ENCODE measurements around the gene PDE7B. TPM values are rescaled to one million over a fixed set of nuclear protein-coding genes. Genes with fewer than 3 reads are reported as not detected.

PDE7B gene
- polyA plus RNA-seq, 1 donor (not counting 4 experiments of a cell fraction or from before 2014, with no cell fraction given), result 0.01 TPM

GRCh38 chr6:136052031-136052430 is 200.5 kb downstream of the PDE7B start:
- Histone ChIP-seq H3K9me3 (ENCODE audit: control insufficient read depth, low read depth, low read length) (no peaks in the 10 kb centered on the region), H3K9ac (ENCODE audit: control insufficient read depth, extremely low read depth, insufficient read depth, low read length) (no peak overlapping the region), H3K27me3 (ENCODE audit: control insufficient read depth, extremely low read depth, insufficient read depth, low read length) (no peaks in the 10 kb centered on the region), H3K9me1 (ENCODE audit: control insufficient read depth, extremely low read depth, insufficient read depth, low read length) (no peaks in the 10 kb centered on the region), H3K4me1 (ENCODE audit: control insufficient read depth, extremely low read depth, insufficient read depth, low read length) (no peaks in the 10 kb centered on the region), H3K27ac (ENCODE audit: control insufficient read depth, insufficient read depth, low read length) (no peak overlapping the region), H3K79me2 (ENCODE audit: control insufficient read depth, insufficient read depth, low read length) (no peaks in the 10 kb centered on the region), H3K4me3 (ENCODE audit: control insufficient read depth in 2 of 3, extremely low read depth in 1 of 3, insufficient read depth in 2 of 3, low read depth in 1 of 3, low read length in 3 of 3) (no peak overlapping the region), H4K20me1 (ENCODE audit: control insufficient read depth, extremely low read depth, insufficient read depth, low read length) (no peaks in the 10 kb centered on the region), H3K36me3 (ENCODE audit: control insufficient read depth in 2 of 2, extremely low read depth in 1 of 2, insufficient read depth in 2 of 2, low read length in 2 of 2) (no peaks in the 10 kb centered on the region), H3K4me2 (ENCODE audit: control insufficient read depth, extremely low read depth, insufficient read depth, low read depth, low read length) (no peak overlapping the region), H2AFZ (ENCODE audit: control insufficient read depth, low read length) (no peak overlapping the region)
- TF ChIP-seq EZH2 (IDR thresholded peaks at IDR 0.05; ENCODE audit: low read length), result no peak
- TF ChIP-seq, protein P1, sequence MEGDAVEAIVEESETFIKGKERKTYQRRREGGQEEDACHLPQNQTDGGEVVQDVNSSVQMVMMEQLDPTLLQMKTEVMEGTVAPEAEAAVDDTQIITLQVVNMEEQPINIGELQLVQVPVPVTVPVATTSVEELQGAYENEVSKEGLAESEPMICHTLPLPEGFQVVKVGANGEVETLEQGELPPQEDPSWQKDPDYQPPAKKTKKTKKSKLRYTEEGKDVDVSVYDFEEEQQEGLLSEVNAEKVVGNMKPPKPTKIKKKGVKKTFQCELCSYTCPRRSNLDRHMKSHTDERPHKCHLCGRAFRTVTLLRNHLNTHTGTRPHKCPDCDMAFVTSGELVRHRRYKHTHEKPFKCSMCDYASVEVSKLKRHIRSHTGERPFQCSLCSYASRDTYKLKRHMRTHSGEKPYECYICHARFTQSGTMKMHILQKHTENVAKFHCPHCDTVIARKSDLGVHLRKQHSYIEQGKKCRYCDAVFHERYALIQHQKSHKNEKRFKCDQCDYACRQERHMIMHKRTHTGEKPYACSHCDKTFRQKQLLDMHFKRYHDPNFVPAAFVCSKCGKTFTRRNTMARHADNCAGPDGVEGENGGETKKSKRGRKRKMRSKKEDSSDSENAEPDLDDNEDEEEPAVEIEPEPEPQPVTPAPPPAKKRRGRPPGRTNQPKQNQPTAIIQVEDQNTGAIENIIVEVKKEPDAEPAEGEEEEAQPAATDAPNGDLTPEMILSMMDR (optimal IDR thresholded peaks at IDR 0.05 in 1 of 3, IDR thresholded peaks at IDR 0.05 in 1 of 3, conservative IDR thresholded peaks at IDR 0.05 in 1 of 3; ENCODE audit: extremely low read depth in 1 of 3, insufficient read depth in 2 of 3, low read length in 3 of 3), result no peak
- FAIRE-seq (no peak), DNase-seq (ENCODE audit: low read depth, low spot score) (no peak)
- dilution Hi-C loops (cut with MboI; ENCODE audit: extremely low pct_ligation_motif_present, low sequenced_read_pairs), result no loop called here

DNA sequence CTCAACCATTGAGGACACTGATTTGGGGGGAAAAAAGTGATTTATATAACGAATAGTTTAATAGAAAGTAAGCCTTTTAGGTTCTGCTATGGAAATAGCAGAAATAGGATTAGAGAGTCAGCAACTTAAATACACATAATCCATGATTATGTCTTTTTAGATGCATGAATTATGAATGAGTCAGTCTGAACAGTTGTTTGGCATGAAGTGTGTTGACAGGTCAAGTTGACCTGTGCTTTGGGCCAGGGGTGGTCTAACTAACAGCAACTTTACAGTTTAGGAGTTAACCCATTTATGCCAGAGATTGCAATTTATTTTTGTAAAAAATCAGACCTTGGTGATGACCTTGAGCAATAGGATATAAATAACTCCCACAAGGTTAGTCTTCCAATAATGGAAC is 207.4 kb downstream of the PDE7B start:
- peak; percentile 73 for FAIRE-seq
- Histone ChIP-seq H3K9ac (ENCODE audit: control insufficient read depth, extremely low read depth, insufficient read depth, low read length) (no peak overlapping the region), H3K4me3 (ENCODE audit: control insufficient read depth in 2 of 3, extremely low read depth in 1 of 3, insufficient read depth in 2 of 3, low read depth in 1 of 3, low read length in 3 of 3) (no peak overlapping the region), H3K79me2 (ENCODE audit: control insufficient read depth, insufficient read depth, low read length) (no peaks in the 10 kb centered on the region), H4K20me1 (ENCODE audit: control insufficient read depth, extremely low read depth, insufficient read depth, low read length) (no peaks in the 10 kb centered on the region), H3K9me1 (ENCODE audit: control insufficient read depth, extremely low read depth, insufficient read depth, low read length) (no peaks in the 10 kb centered on the region), H2AFZ (ENCODE audit: control insufficient read depth, low read length) (no peak overlapping the region), H3K27me3 (ENCODE audit: control insufficient read depth, extremely low read depth, insufficient read depth, low read length) (peaks cover 3% of the 10 kb centered on the region), H3K36me3 (ENCODE audit: control insufficient read depth in 2 of 2, extremely low read depth in 1 of 2, insufficient read depth in 2 of 2, low read length in 2 of 2) (no peaks in the 10 kb centered on the region), H3K4me2 (ENCODE audit: control insufficient read depth, extremely low read depth, insufficient read depth, low read depth, low read length) (no peak overlapping the region), H3K9me3 (ENCODE audit: control insufficient read depth, low read depth, low read length) (no peaks in the 10 kb centered on the region), H3K4me1 (ENCODE audit: control insufficient read depth, extremely low read depth, insufficient read depth, low read length) (no peaks in the 10 kb centered on the region), H3K27ac (ENCODE audit: control insufficient read depth, insufficient read depth, low read length) (no peak overlapping the region)
- dilution Hi-C loops (cut with MboI; ENCODE audit: extremely low pct_ligation_motif_present, low sequenced_read_pairs), result no loop called here
- DNase-seq (ENCODE audit: low read depth, low spot score), result no peak
- TF ChIP-seq, protein P1 (optimal IDR thresholded peaks at IDR 0.05 in 1 of 3, IDR thresholded peaks at IDR 0.05 in 1 of 3, conservative IDR thresholded peaks at IDR 0.05 in 1 of 3; ENCODE audit: extremely low read depth in 1 of 3, insufficient read depth in 2 of 3, low read length in 3 of 3), result no peak
- no peak for TF ChIP-seq EZH2 (IDR thresholded peaks at IDR 0.05; ENCODE audit: low read length)
